SK-N-SH (cell line): ENCODE data around the gene REG3A.

ENCODE experiments used
- CTCF ChIP-seq: fragments of 200-600 bp; sonication (generic); IDR thresholded peaks from 2 replicates; pipeline ENCODE4 v1.6.1; 2017; ENCODE audit warnings: antibody characterized with exemption, mild to moderate bottlenecking, moderate library complexity
- EP300 ChIP-seq, 2 experiments: IDR thresholded peaks; 2 replicates each; pipeline versions ENCODE4 v1.4.0 to v1.6.1; 2012; ENCODE audit warnings: borderline replicate concordance in 1 of 2, low read depth in 1 of 2, low read length in 1 of 2
- EZH2phosphoT487 ChIP-seq: fragments of 200-600 bp; sonication (generic); IDR thresholded peaks from 2 replicates; pipeline ENCODE4 v1.6.1; 2017; ENCODE audit warnings: low read depth, mixed run types, mild to moderate bottlenecking, antibody characterized with exemption, moderate library complexity, borderline replicate concordance
- GATA2 ChIP-seq: sonication (generic); formaldehyde crosslinking; IDR thresholded peaks from 2 replicates; pipeline ENCODE4 v1.5.0; 2020; ENCODE audit warnings: mild to moderate bottlenecking, missing genetic modification reagents
- JUND ChIP-seq: IDR thresholded peaks from 2 replicates; pipeline ENCODE4 v1.4.0; 2012
- PBX3 ChIP-seq: IDR thresholded peaks from 2 replicates; pipeline ENCODE4; 2012
- POLR2AphosphoS5 ChIP-seq: IDR thresholded peaks from 2 replicates; pipeline ENCODE4 v1.6.1; 2012; ENCODE audit warnings: low read depth, low read length
- RAD21 ChIP-seq: IDR thresholded peaks from 2 replicates; pipeline ENCODE4 v1.6.1; 2012; ENCODE audit warnings: mild to moderate bottlenecking, low read length
- REST ChIP-seq: IDR thresholded peaks from 2 replicates; pipeline ENCODE4 v1.6.1; 2012; ENCODE audit warnings: mild to moderate bottlenecking, low read depth, low read length, moderate library complexity
- SIN3A ChIP-seq: IDR thresholded peaks from 2 replicates; pipeline ENCODE4 v1.6.1; 2012; ENCODE audit warnings: low read depth, mild to moderate bottlenecking, low read length, moderate library complexity, borderline replicate concordance
- USF1 ChIP-seq: IDR thresholded peaks from 2 replicates; pipeline ENCODE4 v1.4.0; 2012; ENCODE audit warnings: low read depth, borderline replicate concordance

GRCh38 chr2:79162801-79163200 is 3.2 kb upstream of the REG3A start:
- no peak for TF ChIP-seq CTCF
- no peak for TF ChIP-seq POLR2AphosphoS5
- TF ChIP-seq GATA2 (CRISPR knock-in tag) = no peak
- TF ChIP-seq USF1 = no peak
- no peak for TF ChIP-seq RAD21
- no peak for TF ChIP-seq EP300 (IDR thresholded peaks at IDR 0.05; ENCODE audit: borderline replicate concordance in 1 of 2, low read depth in 1 of 2, low read length in 1 of 2)
- no peak for TF ChIP-seq EZH2phosphoT487
- TF ChIP-seq SIN3A = no peak
- TF ChIP-seq REST = no peak
- TF ChIP-seq PBX3 = no peak
- no peak for TF ChIP-seq JUND
